Activated T-cell treated with anti-CD3 and anti-CD28 coated beads, Interleukin-2, amount 50 U/mL, for 24 hours (primary cell): ENCODE results near the gene ADAM11.
"Not testable (repeated sequence)": the region's sequence is repeated elsewhere in the genome, so short reads cannot be mapped to it uniquely, and the experiment has no call there.

ENCODE experiments used
- DNase-seq: peaks from one replicate; pipeline ENCODE4 v3.0.0-alpha.2; 2020
- H3K27ac Mint-ChIP-seq: 2 replicates; pipeline ENCODE4 v1.8.0; 2020; ENCODE audit warnings: mild to moderate bottlenecking, mixed read lengths
- H3K27me3 Mint-ChIP-seq: 2 replicates; pipeline ENCODE4 v1.8.0; 2020; ENCODE audit warnings: mixed read lengths
- H3K36me3 Mint-ChIP-seq: 2 replicates; pipeline ENCODE4 v1.8.0; 2020; ENCODE audit warnings: low read depth, mixed read lengths
- H3K4me1 Mint-ChIP-seq: 2 replicates; pipeline ENCODE4 v1.8.0; 2020; ENCODE audit warnings: low read depth, mixed read lengths
- H3K4me3 Mint-ChIP-seq: 2 replicates; pipeline ENCODE4 v1.8.0; 2020; ENCODE audit warnings: mild to moderate bottlenecking, moderate library complexity, mixed read lengths
- H3K9me3 Mint-ChIP-seq: 2 replicates; pipeline ENCODE4 v1.8.0; 2020; ENCODE audit warnings: mixed read lengths

The ADAM11 gene

DNA sequence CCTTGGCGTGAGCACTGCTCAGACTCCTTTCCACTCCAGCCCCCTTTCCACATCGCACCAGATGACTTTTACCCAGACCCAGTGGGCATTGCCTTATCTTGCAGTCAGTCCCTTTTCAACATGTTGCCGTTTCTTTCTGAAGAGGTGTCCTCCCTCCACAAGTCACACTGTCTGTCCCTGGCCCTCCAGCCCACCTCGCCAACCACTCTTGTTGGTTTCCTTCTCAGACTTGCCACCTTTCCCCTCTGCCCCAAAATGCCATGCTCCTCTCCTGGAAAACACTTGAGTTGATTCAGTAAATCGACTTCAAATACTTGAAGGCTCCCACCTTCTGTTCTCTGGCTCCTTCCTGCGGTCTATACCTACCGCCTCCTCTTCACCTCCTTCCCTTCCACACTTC, 7.5 kb upstream of the ADAM11 start:
- Mint-ChIP-seq H3K4me1 (no peaks in the 10 kb centered on the region), H3K9me3 (no peaks in the 10 kb centered on the region), H3K36me3 (peaks cover 42% of the 10 kb centered on the region)

DNA sequence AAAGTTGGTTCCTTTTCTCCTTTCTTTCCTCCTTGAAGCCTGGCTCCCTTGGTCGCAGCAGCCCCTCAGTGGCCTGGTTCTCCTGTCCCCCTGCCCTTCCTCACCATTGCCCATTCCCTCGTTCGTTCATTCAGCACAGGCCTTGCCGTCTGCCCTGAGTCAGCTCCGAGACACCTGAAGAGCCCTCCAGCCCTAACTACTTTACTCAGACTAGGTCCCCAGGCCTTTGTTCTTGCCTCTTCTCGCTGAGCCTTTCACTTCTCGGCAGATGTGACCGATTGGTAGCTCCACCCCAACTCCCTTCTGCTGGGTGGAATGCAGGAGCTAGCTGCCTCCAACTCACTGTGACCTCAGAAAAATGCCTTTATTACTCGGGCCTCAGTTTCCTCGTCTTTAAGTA, 7.0 kb upstream of the ADAM11 start:
- peaks cover 39% of the 10 kb centered on the region for H3K36me3 Mint-ChIP-seq
- H3K9me3 Mint-ChIP-seq, result no peaks in the 10 kb centered on the region
- H3K4me3 Mint-ChIP-seq, result no peak overlapping the region
- H3K27ac Mint-ChIP-seq, result no peak overlapping the region
- no peak for DNase-seq
- peaks cover 1% of the 10 kb centered on the region for H3K27me3 Mint-ChIP-seq
- no peaks in the 10 kb centered on the region for H3K4me1 Mint-ChIP-seq

More for the DNA sequence above, 7.5 kb upstream of the ADAM11 start:
- no peak overlapping the region for H3K4me3 Mint-ChIP-seq
- H3K27ac Mint-ChIP-seq, result no peak overlapping the region
- H3K27me3 Mint-ChIP-seq, result no peaks in the 10 kb centered on the region
- no peak for DNase-seq

DNA sequence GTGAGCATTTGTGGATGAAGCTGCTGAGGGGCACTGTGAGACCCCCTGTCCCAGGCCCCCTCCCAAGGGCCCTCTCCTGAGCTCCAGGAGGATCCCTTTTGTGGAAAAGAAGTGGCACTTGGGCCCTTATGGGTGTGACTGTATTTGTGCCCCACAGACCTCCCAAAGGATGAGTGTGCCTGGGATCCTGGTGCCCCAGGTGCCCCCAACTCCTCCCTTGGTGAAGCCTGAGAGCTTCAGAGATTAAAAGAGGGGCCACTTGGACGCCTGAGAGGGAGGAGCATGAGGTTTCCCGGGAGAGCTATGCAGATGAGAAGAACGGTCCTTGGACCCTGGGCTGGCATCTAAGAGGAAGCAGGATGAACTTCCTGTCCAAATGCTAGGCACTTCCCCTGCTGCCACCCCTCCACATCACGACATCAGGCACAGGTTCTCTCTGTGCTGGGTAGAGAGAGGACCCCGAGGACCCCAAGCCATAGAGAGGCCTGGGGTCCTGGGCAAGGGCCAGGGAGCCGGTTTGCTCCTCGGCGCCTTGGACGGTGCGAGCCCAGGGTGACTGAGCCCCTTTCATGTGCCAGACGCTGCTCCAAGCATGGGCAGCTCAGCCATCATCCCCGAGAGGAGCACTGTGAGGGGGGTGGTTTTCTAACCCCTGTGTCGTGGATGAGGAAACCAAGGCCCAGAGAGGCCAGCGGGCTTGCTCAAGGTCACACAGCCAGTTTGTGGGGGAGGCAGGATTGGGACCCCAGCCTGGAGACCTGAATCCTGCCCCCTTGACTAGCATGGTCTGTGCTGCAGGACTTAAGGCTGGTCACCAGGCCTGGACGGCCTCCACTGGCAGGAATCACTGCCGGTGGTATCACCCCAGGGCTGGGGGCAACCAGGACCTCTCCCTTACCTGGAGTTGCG, 5.6 kb upstream of the ADAM11 start:
- Mint-ChIP-seq H3K27me3 (peaks cover 15% of the 10 kb centered on the region), H3K4me1 (peaks cover under 1% of the 10 kb centered on the region), H3K9me3 (no peaks in the 10 kb centered on the region), H3K4me3 (no peak overlapping the region), H3K27ac (no peak overlapping the region), H3K36me3 (peaks cover 25% of the 10 kb centered on the region)
- no peak for DNase-seq

DNA sequence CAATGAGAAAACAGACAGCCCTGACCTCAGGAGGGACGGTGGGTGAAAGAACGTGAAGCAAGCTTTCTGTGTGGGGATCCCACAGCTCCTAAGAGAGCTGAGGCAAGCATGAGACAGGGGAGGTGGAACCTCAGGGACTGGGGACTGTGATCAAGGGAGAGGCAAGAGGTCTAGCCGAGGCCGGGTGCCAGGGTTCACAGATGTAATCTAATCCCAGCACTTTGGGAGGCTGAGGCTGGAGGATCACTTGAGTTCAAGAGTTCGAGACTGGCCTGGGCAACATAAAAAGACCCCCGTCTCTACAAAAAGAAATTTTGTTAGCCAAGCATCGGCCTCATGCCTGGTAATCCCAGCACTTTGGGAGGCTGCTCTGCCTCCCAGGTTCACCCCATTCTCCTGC, 4.5 kb upstream of the ADAM11 start:
- peaks cover 1% of the 10 kb centered on the region for H3K4me1 Mint-ChIP-seq
- no peak overlapping the region for H3K27ac Mint-ChIP-seq
- no peak for DNase-seq
- H3K36me3 Mint-ChIP-seq, result peaks cover 18% of the 10 kb centered on the region
- H3K9me3 Mint-ChIP-seq, result no peaks in the 10 kb centered on the region
- no peak overlapping the region for H3K4me3 Mint-ChIP-seq
- peaks cover 17% of the 10 kb centered on the region for H3K27me3 Mint-ChIP-seq

DNA sequence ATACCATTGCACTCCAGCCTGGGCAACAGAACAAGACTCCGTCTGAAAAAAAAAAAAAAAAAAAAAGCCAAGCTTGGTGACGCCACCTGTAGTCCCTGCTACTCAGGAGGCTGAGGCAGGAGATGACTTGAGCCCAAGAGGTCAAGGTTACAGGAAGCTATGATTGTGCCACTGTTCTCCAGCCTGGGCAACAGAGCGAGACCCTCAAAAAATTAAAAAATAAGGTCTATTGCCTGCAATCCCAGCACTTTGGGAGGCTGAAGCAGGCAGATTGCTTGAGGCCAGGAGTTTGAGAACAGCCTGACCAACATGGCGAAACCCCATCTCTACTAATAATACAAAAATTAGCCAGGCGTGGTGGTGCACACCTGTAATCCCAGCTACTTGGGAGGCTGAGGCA, 3.6 kb upstream of the ADAM11 start:
- not testable (repeated sequence) for H3K4me3 Mint-ChIP-seq, H3K9me3 Mint-ChIP-seq, DNase-seq, H3K27ac Mint-ChIP-seq, H3K4me1 Mint-ChIP-seq
- peaks cover 19% of the 10 kb centered on the region for H3K27me3 Mint-ChIP-seq
- H3K36me3 Mint-ChIP-seq, result peaks cover 12% of the 10 kb centered on the region

DNA sequence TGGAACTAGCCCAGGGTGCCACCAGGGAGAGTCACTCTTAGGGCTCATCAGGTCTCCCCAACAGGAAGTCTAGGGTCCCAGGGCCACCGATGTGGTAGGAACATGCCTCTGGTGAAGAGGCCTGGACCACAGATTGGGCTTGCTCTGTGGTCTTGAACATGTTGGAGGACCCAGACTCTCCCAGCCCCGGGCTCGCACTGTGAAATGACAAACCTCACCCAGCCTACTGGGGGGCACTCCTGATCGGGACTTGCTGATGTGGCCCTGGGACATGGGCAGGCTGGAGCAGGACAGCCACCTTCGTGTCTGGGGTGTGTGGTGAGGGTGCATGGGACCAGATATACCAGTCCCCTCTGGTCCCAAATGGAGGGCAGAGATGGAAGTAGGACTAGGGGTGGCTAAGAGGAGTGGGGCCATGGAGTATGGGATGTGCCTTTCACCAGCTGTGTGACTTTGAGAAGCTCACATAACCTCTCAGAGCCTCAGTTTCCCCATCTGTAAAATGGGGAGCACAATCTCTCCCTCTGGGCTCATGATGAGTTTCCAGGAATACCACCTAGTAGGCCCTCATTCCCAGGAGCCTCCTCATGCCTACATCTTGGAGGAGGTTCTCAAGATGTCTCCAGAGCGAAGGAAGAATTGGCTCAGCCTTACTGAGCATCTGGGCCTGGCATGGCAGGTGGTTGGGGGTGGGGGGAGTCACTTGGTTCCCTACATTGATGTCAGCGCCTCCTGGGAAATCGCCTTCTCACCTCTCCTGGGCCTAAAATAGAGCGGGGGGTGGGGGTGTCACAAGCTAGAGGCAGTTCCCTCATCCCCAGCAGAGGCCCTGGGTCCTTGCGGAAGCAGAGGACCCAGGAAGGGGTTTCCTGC, 1.5 kb upstream of the ADAM11 start:
- no peak for DNase-seq
- Mint-ChIP-seq H3K27ac (no peak overlapping the region), H3K9me3 (no peaks in the 10 kb centered on the region), H3K4me3 (no peak overlapping the region), H3K4me1 (peaks cover 1% of the 10 kb centered on the region), H3K36me3 (no peaks in the 10 kb centered on the region), H3K27me3 (peaks cover 33% of the 10 kb centered on the region)

DNA sequence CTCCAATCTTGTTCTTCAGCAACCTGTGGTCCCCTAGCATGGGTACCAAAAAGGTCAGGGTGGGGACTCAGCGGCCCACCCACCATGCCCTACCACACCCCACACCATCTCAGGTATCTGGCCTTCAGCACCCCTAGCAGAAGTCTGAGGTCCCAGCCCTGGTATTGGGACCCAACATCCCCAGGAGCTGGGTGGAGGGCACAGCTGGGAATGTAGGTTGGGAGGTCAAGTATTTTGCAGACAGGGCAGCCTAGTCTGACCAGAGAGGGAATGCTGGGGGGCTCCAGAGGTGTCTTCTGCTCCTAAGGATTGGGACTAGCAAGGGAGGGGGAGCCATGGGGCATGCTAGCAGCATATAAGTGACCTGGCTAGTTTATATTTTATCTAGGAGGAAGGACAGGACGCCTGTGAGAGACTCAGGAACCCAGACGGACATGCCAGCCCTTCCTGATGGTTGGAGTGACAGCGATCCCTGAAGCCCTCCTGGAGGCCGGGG, 822 bp upstream of the ADAM11 start:
- Mint-ChIP-seq H3K4me3 (no peak overlapping the region), H3K27me3 (peaks cover 37% of the 10 kb centered on the region), H3K27ac (no peak overlapping the region), H3K9me3 (no peaks in the 10 kb centered on the region), H3K36me3 (no peaks in the 10 kb centered on the region), H3K4me1 (peaks cover 1% of the 10 kb centered on the region)
- DNase-seq, result no peak

DNA sequence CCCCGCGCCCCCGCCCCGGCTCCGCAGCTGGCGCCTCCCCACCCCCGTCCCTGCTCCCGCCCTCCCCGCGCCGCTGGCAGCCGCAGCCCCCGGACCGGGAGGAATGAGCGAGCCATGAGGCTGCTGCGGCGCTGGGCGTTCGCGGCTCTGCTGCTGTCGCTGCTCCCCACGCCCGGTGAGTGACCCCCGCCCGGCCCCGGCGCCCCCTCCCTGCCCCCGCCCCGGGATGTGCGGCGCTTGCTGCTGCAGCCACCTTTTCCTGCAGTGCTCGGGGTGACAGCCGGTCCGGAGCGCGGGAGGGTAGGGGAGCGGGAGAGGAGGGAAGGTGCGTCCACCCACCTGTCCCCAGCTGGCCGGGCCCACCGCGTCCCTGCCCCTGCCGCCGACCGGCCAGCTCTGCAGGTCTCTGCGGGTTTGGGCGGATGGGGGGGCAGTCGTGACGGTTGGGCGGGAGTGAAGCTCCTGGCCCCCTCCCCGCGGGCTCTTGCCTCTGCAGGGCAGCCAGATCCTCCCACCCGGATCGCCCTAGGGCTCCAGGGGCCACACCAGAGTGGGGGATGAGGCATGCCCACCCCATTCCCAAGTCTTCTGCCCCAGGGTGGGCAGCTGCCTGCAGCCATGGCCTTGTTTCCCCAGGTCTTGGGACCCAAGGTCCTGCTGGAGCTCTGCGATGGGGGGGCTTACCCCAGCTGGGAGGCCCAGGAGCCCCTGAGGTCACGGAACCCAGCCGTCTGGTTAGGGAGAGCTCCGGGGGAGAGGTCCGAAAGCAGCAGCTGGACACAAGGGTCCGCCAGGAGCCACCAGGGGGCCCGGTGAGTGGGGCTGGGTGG, 513 bp downstream of the ADAM11 start:
- Mint-ChIP-seq H3K27ac (no peak overlapping the region), H3K4me3 (no peak overlapping the region), H3K27me3 (peaks cover 43% of the 10 kb centered on the region), H3K4me1 (peaks cover 1% of the 10 kb centered on the region), H3K36me3 (no peaks in the 10 kb centered on the region), H3K9me3 (no peaks in the 10 kb centered on the region)
- peak; percentile 40 for DNase-seq

DNA sequence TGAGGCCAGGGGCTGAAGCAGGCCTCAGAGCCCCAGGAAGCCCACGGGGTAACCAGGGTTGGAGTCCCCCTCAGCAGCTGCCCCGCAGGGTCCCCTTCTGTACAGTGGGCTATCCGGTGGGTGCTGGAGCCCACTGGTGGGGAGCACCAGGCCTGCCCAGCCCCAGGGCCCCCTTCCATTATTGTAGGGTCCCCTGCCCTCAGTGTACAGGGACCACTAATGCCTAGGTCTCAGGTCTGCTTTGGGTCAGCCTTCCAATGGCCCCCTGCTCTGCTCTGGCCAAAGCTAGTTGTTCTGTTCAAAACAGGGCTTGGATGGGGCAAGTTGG, 1.1 kb downstream of the ADAM11 start:
- H3K36me3 Mint-ChIP-seq, result no peaks in the 10 kb centered on the region
- H3K9me3 Mint-ChIP-seq, result no peaks in the 10 kb centered on the region
- H3K27ac Mint-ChIP-seq, result no peak overlapping the region
- H3K4me1 Mint-ChIP-seq, result peaks cover 1% of the 10 kb centered on the region
- H3K4me3 Mint-ChIP-seq, result no peak overlapping the region
- DNase-seq, result no peak
- H3K27me3 Mint-ChIP-seq, result peaks cover 49% of the 10 kb centered on the region

DNA sequence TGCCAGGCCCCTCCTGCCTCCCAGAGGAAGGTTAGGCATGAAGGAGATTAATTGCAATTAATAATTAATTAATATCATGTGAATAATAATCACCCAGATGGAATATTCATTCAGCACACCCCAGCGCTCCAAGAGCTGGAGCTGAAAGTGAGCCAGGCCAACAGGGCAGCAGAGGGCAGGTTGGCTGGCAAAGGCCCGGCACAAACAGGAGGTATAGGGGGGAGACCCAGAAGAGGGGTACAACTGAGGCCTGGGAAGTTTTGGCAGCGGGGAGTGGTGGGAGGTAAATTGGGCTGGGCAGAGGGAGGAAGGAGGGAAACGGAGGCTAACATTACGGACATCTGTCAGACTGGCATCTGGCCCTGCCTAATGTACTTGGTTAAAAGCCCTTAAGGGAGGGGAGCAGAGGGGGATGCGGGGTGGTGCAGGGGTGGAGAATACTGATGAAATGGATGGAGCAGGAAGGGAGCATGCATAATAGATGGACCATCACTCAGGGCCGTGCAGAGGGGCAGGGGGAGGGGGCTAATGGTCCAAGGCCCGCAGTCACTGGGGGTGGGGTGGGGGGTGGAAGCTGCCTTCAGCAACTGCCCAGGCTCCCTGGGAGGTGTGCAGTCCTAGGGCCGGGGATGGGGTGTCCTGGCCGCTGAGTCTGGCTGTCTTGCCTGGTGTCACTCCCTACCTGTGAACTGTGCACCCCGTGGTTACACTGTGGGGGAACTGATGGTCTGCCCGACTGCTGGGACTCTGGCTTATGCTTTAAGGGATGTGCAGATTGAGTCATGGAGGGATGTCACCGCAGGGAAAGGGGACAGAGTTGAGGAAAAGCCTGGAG, 1.9 kb downstream of the ADAM11 start:
- peaks cover 52% of the 10 kb centered on the region for H3K27me3 Mint-ChIP-seq
- no peak overlapping the region for H3K27ac Mint-ChIP-seq
- no peaks in the 10 kb centered on the region for H3K36me3 Mint-ChIP-seq
- H3K4me3 Mint-ChIP-seq, result no peak overlapping the region
- peaks cover 1% of the 10 kb centered on the region for H3K4me1 Mint-ChIP-seq
- no peak for DNase-seq
- no peaks in the 10 kb centered on the region for H3K9me3 Mint-ChIP-seq

DNA sequence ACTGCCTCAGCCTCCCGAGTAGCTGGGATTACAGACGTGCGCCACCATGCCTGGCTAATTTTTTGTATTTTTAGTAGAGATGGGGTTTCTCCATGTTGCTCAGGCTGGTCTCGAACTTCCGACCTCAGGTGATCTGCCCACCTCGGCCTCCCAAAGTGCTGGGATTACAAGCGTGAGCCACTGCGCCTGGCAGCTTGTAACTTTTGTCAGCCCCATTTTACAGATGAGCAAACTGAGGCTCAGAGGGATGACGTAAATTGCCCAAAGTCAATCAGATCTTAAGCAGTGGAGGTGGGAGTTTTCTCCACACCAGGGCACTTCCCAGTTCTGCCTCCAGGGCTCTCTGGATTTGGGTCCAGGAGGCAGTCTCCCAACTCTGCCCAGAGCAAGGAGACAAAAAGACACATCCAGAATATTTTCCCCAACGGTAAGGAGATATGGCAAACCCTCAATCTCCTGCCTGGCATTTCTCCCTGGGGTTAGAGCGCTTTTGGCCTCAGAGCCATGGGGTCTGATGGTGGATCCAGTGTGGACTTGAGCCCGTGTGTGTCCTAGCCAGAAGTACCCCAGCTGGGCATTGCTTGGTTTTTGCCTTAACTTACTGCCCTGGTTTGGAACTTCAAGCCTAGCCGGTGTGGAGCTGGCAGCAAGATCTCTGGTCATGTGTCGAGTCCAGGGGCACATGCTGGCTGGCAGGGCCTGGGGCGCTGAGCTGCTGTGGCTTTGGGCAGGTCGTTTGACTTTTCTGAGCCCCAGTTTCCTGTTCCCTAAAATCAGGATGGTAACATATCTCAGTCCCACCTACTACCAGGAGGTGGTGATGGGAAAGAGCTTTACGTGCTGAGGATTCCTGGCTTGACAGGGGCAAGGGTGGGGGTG, 3.4 kb downstream of the ADAM11 start:
- H3K27me3 Mint-ChIP-seq, result peaks cover 58% of the 10 kb centered on the region
- H3K27ac Mint-ChIP-seq, result no peak overlapping the region

DNA sequence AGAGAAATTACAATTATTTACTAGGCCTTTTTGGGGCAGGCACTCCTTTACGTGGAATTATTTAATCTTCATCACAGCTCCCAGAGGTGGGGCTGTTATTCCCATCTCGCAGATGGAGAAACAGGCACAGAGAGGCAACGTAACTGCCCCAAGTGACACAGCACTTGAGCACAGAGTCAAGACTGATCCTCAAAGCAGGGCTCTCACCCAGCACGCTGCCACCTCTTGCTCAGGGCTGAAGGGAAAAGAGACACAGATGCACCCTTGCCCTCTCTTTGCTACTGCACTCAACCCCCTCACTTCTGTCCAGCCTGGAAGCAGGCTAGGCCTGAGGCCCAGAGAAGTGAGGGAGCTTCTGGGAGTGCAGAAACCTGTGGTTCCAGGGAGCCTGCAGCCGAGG, 4.4 kb downstream of the ADAM11 start:
- Mint-ChIP-seq H3K27me3 (peaks cover 53% of the 10 kb centered on the region), H3K9me3 (no peaks in the 10 kb centered on the region), H3K36me3 (no peaks in the 10 kb centered on the region), H3K4me1 (peaks cover under 1% of the 10 kb centered on the region), H3K27ac (no peak overlapping the region), H3K4me3 (no peak overlapping the region)
- DNase-seq, result no peak

More for the DNA sequence above, 3.4 kb downstream of the ADAM11 start:
- H3K4me1 Mint-ChIP-seq, result peaks cover 1% of the 10 kb centered on the region
- DNase-seq, result no peak
- H3K9me3 Mint-ChIP-seq, result no peaks in the 10 kb centered on the region
- no peak overlapping the region for H3K4me3 Mint-ChIP-seq
- H3K36me3 Mint-ChIP-seq, result no peaks in the 10 kb centered on the region

DNA sequence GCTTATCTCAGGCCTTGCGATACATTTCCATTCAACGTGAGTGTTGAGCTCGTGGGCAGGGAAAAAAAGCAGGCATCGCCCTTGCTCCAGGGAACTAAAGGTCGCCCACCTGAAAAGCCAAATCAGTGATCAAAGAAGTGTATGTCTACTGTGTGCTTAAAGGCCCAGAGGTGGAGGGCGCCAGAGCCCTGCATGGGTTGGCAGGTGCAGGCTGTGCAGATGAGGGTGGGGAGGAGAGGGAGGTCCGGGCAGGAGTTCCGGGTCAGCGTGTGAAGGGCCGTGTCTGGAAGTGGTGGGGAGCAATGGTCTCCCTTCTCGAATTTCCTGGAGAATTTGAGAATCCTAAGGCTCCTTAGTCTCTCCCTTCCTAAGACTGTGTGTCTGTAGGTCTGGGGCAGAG, 7.2 kb downstream of the ADAM11 start:
- Mint-ChIP-seq H3K27ac (no peak overlapping the region), H3K27me3 (peaks cover 46% of the 10 kb centered on the region), H3K36me3 (no peaks in the 10 kb centered on the region), H3K4me3 (no peak overlapping the region), H3K4me1 (no peaks in the 10 kb centered on the region), H3K9me3 (no peaks in the 10 kb centered on the region)
- no peak for DNase-seq
